DND-41 (cell line): ENCODE measurements around the gene CCBE1.

Experiments
- CTCF ChIP-seq: IDR thresholded peaks from 2 replicates; pipeline ENCODE4 v1.5.1; 2012; ENCODE audit warnings: borderline replicate concordance, low read length, moderate library complexity, mild to moderate bottlenecking; ENCODE audit not compliant: poor library complexity, severe bottlenecking; ENCODE audit errors: extremely low read depth
- EZH2 ChIP-seq: IDR thresholded peaks from 3 replicates; pipeline ENCODE4 v1.6.1; 2012; ENCODE audit warnings: borderline replicate concordance, low read depth, mild to moderate bottlenecking, moderate library complexity, low read length, inconsistent platforms; ENCODE audit not compliant: severe bottlenecking

- no peak for TF ChIP-seq EZH2
- TF ChIP-seq CTCF, result no peak
These were observed 35.1 kb downstream of the CCBE1 start for GRCh38 chr18:59661891-59662701.
